Nephron progenitor cell (in vitro differentiated cells): ENCODE results near the gene GPLD1.

Source experiments
- DNase-seq: peaks from one replicate; pipeline ENCODE4 v3.0.0; 2021
- H3K27ac Mint-ChIP-seq: 2 replicates; pipeline ENCODE4 v1.8.0; 2021; ENCODE audit warnings: mild to moderate bottlenecking, moderate library complexity, mixed read lengths
- H3K27me3 Mint-ChIP-seq: 2 replicates; pipeline ENCODE4 v1.8.0; 2021; ENCODE audit warnings: mild to moderate bottlenecking, low read depth, mixed read lengths; ENCODE audit not compliant: poor library complexity
- H3K36me3 Mint-ChIP-seq: 2 replicates; pipeline ENCODE4 v1.8.0; 2021; ENCODE audit warnings: low read depth, mixed read lengths
- H3K4me1 Mint-ChIP-seq: 2 replicates; pipeline ENCODE4 v1.8.0; 2021; ENCODE audit warnings: mixed read lengths
- H3K4me3 Mint-ChIP-seq: 2 replicates; pipeline ENCODE4 v1.8.0; 2021; ENCODE audit warnings: mild to moderate bottlenecking, moderate library complexity, mixed read lengths
- H3K9me3 Mint-ChIP-seq: 2 replicates; pipeline ENCODE4 v1.8.0; 2021; ENCODE audit warnings: mild to moderate bottlenecking, moderate library complexity, mixed read lengths
- CTCF ChIP-seq: fragments of 200-600 bp; sonication (generic); IDR thresholded peaks from 2 replicates; pipeline ENCODE4 v1.5.0; 2021; ENCODE audit warnings: antibody characterized with exemption

The GPLD1 gene

GRCh38 chr6:24448396-24448795 lies 41.0 kb downstream of the GPLD1 start:
- no peaks in the 10 kb centered on the region for H3K27me3 Mint-ChIP-seq
- no peak overlapping the region for H3K27ac Mint-ChIP-seq
- H3K9me3 Mint-ChIP-seq = no peaks in the 10 kb centered on the region
- no peaks in the 10 kb centered on the region for H3K36me3 Mint-ChIP-seq
- no peak for TF ChIP-seq CTCF
- no peak overlapping the region for H3K4me3 Mint-ChIP-seq
- DNase-seq = no peak
- H3K4me1 Mint-ChIP-seq = no peaks in the 10 kb centered on the region

DNA sequence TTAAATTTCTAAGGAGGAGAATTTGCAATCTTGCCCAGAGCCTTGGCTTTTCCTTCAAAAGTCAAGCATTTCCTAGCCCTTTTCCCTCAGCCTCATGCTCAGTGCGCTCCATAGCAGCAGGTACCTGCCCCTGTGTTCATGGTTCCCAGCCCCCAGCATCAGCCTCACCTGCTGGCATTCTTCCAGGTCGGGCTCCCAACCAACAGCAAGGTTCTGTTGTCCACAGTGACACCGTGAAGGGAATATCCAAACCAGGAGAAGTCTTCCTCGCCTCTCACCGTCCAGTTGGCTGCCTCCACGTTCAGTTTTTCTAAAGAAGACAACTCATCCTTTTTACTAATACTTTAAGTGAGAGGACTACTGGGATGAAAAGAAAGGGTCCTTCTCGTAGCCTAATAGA lies 42.7 kb downstream of the GPLD1 start:
- H3K4me3 Mint-ChIP-seq = no peak overlapping the region
- no peaks in the 10 kb centered on the region for H3K27me3 Mint-ChIP-seq
- no peak for TF ChIP-seq CTCF
- no peaks in the 10 kb centered on the region for H3K9me3 Mint-ChIP-seq
- DNase-seq = no peak
- no peak overlapping the region for H3K27ac Mint-ChIP-seq
- H3K36me3 Mint-ChIP-seq = no peaks in the 10 kb centered on the region
- H3K4me1 Mint-ChIP-seq = no peaks in the 10 kb centered on the region

DNA sequence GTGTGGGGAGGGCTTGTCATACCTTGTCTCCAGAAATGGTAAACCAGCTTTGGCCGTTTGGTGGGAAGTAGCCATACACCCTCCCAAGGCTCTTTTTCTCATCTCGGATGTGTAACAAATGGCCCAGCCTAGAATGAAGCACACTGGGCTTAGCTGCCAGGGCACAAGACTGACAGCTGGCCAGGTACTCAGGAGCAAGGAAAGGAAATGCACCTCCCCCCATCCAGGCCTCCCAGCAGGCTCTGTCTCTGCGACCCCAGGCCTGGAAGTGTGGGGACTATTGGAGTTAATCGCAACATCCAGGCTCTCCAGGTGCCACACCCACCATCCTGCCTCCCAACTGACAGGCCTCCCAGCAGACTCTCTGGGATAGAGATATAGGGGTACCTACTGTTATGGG lies 43.7 kb downstream of the GPLD1 start:
- no peak overlapping the region for H3K4me3 Mint-ChIP-seq
- no peak for TF ChIP-seq CTCF
- H3K9me3 Mint-ChIP-seq = no peaks in the 10 kb centered on the region
- no peak for DNase-seq
- peaks cover 5% of the 10 kb centered on the region for H3K4me1 Mint-ChIP-seq
- no peaks in the 10 kb centered on the region for H3K27me3 Mint-ChIP-seq
- H3K36me3 Mint-ChIP-seq = no peaks in the 10 kb centered on the region
- H3K27ac Mint-ChIP-seq = no peak overlapping the region

- no peak for TF ChIP-seq CTCF
- H3K9me3 Mint-ChIP-seq = no peaks in the 10 kb centered on the region
- H3K4me3 Mint-ChIP-seq = no peak overlapping the region
- H3K36me3 Mint-ChIP-seq = no peaks in the 10 kb centered on the region
- no peaks in the 10 kb centered on the region for H3K27me3 Mint-ChIP-seq
- peaks cover 5% of the 10 kb centered on the region for H3K4me1 Mint-ChIP-seq
- H3K27ac Mint-ChIP-seq = no peak overlapping the region
- no peak for DNase-seq
Measured at GRCh38 chr6:24444588-24444987, 44.8 kb downstream of the GPLD1 start.

- no peak for TF ChIP-seq CTCF
- Mint-ChIP-seq H3K4me3 (no peak overlapping the region), H3K36me3 (peaks cover 6% of the 10 kb centered on the region), H3K9me3 (no peaks in the 10 kb centered on the region), H3K4me1 (peaks cover 5% of the 10 kb centered on the region), H3K27ac (no peak overlapping the region), H3K27me3 (peaks cover 5% of the 10 kb centered on the region)
- DNase-seq = no peak
Measured at GRCh38 chr6:24441599-24441904, 47.8 kb downstream of the GPLD1 start.

GRCh38 chr6:24440897-24441598 lies 48.3 kb downstream of the GPLD1 start:
- DNase-seq = no peak
- peaks cover 5% of the 10 kb centered on the region for H3K27me3 Mint-ChIP-seq
- peaks cover 7% of the 10 kb centered on the region for H3K36me3 Mint-ChIP-seq
- no peak overlapping the region for H3K27ac Mint-ChIP-seq
- H3K9me3 Mint-ChIP-seq = no peaks in the 10 kb centered on the region
- peaks cover 5% of the 10 kb centered on the region for H3K4me1 Mint-ChIP-seq
- no peak overlapping the region for H3K4me3 Mint-ChIP-seq
- no peak for TF ChIP-seq CTCF
